GM19023 (cell line): Measurements from ENCODE around the gene PCDHA5.
"Not testable (repeated sequence)": the region's sequence is repeated elsewhere in the genome, so short reads cannot be mapped to it uniquely, and the experiment has no call there.

ENCODE experiments used
- ATAC-seq: cut with Tn5 transposase; IDR thresholded peaks from one replicate; pipeline ENCODE4 v1.9.1; 2021; ENCODE audit warnings: mild to moderate bottlenecking, moderate library complexity; ENCODE audit not compliant: unreplicated experiment

PCDHA5 gene

GRCh38 chr5:140822969-140823368 lies 1.6 kb downstream of the PCDHA5 start:
- ATAC-seq = not testable (repeated sequence)

DNA sequence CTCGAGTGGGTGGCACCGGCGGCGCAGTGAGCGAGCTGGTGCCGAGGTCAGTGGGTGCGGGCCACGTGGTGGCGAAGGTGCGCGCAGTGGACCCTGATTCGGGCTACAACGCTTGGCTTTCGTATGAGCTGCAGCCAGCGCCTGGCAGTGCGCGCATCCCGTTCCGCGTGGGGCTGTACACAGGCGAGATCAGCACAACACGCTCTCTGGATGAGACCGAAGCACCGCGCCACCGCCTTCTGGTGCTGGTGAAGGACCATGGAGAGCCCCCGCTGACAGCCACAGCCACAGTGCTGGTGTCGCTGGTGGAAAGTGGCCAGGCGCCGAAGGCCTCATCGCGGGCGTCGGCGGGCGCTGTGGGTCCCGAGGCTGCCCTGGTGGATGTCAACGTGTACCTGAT lies 2.1 kb downstream of the PCDHA5 start:
- ATAC-seq = no peak

DNA sequence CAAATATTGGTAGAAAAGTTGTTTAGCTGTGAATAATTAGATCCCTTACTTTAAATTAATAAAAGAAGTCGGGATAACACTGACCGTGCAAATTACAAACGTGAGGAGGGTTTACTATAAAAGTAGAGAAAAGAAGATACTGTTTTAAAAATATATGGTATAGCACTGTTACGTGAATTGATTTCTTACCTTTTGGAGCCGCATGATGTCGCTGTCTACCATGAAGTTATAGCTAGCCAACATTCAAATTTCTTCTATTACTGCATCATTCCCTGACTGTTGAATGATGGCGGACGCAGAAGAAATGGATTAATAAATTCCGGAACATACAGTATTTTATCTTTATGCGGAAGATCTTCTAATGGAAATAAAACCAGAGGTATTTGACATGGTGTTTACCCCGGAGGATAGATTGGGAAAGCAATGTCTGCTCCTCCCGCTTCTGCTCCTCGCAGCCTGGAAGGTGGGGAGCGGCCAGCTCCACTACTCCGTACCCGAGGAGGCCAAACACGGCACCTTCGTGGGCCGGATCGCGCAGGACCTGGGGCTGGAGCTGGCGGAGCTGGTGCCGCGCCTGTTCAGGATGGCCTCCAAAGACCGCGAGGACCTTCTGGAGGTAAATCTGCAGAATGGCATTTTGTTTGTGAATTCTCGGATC lies 6.4 kb downstream of the PCDHA5 start, which contains the start of gene PCDHA6:
PCDHA6 (plus strand) TSS at position 257 of the 658 bp plus-strand sequence; CDS start at position 389, 132 bp downstream.
- no peak for ATAC-seq

GRCh38 chr5:140828362-140828737 lies 6.9 kb downstream of the PCDHA5 start:
- ATAC-seq = no peak

DNA sequence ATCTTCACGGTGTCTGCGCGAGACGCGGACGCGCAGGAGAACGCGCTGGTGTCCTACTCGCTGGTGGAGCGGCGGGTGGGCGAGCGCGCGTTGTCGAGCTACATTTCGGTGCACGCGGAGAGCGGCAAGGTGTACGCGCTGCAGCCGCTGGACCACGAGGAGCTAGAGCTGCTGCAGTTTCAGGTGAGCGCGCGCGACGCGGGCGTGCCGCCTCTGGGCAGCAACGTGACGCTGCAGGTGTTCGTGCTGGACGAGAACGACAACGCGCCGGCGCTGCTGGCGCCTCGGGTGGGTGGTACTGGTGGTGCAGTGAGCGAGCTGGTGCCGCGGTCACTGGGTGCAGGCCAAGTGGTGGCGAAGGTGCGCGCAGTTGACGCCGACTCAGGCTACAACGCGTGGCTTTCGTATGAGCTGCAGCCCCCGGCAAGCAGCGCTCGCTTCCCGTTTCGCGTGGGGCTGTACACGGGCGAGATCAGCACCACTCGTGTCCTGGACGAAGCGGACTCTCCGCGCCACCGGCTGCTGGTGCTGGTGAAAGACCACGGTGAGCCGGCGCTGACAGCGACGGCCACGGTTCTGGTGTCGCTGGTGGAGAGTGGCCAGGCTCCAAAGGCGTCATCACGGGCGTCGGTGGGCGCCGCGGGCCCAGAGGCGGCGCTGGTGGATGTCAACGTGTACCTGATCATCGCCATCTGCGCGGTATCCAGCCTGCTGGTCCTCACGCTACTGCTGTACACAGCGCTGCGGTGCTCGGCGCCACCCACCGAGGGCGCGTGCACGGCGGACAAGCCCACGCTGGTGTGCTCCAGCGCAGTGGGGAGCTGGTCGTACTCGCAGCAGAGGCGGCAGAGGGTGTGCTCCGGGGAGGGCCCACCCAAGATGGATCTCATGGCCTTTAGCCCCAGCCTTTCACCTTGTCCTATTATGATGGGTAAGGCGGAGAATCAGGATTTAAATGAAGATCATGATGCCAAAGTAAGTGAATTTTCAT lies 8.4 kb downstream of the PCDHA5 start:
- not testable (repeated sequence) for ATAC-seq

DNA sequence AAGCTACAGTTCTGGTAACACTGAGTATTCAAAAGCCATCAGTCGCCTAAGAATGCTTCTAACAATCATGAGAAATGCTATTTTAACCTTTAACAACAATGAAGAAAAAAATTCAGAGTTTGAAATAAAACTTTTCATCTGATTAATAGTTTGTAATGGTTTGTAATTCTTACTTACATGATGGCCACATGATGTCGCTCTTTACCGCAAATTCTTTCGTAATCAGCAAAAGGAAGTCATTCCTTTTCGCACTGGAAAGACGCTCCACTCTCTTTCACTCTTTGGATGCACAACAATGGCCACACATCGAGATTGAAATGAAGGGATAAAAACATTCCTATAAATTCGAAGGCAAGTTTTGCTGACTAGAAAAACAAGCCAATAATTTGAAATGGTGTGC lies 12.6 kb downstream of the PCDHA5 start, which contains the start of gene PCDHA7:
PCDHA7 (plus strand) TSS at position 277 of the 400 bp plus-strand sequence; CDS start at position 392, 115 bp downstream.
- no peak for ATAC-seq

- not testable (repeated sequence) for ATAC-seq
Measured at GRCh38 chr5:140834439-140835008, 13.1 kb downstream of the PCDHA5 start.

GRCh38 chr5:140835622-140836510 lies 14.5 kb downstream of the PCDHA5 start:
- no peak for ATAC-seq

DNA sequence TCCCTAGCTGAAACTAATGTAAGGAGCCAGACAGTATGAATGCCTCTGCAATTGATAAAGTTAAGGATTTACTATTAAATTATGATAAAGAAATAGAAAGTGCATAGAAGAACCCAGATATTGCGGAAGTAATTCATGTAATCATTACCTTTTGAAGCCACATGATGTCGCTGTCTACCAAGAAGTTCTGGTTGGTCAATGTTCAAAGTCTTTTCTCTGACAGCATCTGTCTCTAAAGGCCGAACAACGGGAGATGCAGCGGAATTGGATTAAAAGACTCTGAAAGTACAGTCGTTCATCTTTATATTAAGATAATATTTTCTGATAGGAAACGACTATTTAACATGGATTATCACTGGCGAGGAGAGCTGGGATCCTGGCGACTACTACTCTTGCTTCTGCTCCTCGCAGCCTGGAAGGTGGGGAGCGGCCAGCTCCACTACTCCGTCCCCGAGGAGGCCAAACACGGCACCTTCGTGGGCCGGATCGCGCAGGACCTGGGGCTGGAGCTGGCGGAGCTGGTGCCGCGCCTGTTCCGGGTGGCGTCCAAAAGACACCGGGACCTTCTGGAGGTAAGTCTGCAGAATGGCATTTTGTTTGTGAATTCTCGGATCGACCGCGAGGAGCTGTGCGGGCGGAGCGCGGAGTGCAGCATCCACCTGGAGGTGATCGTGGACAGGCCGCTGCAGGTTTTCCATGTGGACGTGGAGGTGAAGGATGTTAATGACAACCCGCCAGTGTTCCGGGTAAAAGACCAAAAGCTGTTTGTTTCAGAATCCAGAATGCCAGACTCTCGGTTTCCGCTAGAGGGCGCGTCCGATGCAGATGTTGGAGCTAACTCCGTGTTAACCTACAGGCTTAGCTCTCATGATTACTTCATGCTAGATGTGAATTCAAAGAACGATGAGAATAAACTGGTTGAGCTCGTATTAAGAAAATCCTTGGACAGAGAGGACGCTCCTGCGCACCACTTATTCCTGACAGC lies 19.9 kb downstream of the PCDHA5 start, which contains the start of gene PCDHA8:
PCDHA8 (plus strand) TSS at position 210 of the 985 bp plus-strand sequence; CDS start at position 345, 135 bp downstream.
- ATAC-seq = no peak

- no peak for ATAC-seq
Measured at GRCh38 chr5:140842798-140843733, 21.7 kb downstream of the PCDHA5 start.

DNA sequence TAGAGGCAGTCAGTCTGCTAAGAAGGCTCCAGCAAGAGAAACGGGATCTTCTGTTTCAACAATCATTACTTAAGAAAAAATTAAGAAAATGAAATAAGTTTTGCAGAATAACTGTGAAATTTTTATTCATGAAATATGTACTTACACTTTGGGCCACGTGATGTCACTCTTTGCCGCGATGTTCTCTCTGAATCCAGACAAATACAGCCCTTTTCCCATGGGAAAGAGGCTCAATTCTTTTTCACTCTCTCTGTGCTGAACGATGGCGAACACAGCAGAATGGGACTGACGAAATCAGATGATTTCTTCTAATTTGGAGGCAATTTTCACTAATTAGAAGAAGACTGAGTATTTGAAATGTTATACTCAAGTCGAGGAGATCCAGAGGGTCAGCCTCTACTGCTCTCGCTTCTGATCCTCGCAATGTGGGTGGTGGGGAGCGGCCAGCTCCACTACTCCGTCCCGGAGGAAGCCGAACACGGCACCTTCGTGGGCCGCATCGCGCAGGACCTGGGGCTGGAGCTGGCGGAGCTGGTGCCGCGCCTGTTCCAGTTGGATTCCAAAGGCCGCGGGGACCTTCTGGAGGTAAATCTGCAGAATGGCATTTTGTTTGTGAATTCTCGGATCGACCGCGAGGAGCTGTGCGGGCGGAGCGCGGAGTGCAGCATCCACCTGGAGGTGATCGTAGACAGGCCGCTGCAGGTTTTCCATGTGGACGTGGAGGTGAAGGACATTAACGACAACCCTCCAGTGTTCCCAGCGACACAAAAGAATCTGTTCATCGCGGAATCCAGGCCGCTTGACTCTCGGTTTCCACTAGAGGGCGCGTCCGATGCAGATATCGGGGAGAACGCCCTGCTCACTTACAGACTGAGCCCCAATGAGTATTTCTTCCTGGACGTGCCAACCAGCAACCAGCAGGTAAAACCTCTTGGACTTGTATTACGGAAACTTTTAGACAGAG lies 27.0 kb downstream of the PCDHA5 start, which contains the start of gene PCDHA9:
PCDHA9 (plus strand) TSS at position 244 of the 964 bp plus-strand sequence; CDS start at position 358, 114 bp downstream.
- ATAC-seq = not testable (repeated sequence)

DNA sequence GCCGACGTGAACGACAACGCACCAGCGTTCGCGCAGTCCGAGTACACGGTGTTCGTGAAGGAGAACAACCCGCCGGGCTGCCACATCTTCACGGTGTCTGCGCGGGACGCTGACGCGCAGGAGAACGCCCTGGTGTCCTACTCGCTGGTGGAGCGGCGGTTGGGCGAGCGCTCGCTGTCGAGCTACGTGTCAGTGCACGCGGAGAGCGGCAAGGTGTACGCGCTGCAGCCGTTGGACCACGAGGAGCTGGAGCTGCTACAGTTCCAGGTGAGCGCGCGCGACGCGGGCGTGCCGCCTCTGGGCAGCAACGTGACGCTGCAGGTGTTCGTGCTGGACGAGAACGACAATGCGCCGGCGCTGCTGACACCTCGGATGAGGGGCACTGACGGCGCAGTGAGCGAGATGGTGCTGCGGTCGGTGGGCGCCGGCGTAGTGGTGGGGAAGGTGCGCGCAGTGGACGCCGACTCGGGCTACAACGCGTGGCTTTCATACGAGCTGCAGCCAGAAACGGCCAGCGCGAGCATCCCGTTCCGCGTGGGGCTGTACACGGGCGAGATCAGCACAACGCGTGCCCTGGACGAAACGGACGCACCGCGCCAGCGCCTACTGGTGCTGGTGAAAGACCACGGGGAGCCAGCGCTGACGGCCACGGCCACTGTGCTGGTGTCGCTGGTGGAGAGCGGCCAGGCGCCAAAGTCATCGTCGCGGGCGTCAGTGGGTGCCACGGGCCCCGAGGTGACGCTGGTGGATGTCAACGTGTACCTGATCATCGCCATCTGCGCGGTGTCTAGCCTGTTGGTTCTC lies 28.6 kb downstream of the PCDHA5 start:
- ATAC-seq = not testable (repeated sequence)

DNA sequence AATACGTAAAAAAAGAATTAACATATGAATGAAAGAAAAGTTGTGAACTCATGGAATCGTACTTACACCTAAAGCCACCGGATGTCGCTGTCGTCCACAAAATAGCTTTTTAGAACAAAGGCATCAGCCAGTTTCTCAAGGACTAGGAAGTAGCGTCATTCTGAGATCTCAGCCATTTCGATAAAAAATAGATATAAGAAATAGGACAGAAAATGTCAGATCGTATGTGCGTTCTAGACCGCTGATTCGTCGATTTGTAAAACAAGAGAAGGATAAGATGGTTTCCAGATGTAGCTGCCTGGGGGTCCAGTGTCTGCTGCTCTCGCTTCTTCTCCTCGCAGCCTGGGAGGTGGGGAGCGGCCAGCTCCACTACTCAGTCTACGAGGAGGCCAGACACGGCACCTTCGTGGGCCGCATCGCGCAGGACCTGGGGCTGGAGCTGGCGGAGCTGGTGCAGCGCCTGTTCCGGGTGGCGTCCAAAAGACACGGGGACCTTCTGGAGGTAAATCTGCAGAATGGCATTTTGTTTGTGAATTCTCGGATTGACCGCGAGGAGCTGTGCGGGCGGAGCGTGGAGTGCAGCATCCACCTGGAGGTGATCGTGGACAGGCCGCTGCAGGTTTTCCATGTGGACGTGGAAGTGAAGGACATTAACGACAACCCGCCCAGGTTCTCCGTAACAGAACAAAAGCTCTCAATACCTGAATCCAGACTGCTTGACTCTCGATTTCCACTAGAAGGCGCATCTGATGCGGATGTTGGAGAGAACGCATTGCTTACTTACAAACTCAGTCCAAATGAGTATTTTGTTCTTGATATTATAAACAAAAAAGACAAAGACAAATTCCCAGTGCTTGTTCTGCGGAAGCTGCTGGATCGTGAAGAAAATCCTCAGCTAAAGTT lies 34.6 kb downstream of the PCDHA5 start, which contains the start of gene PCDHA10:
PCDHA10 (plus strand) TSS at position 126 of the 903 bp plus-strand sequence; CDS start at position 278, 152 bp downstream.
- no peak for ATAC-seq

- ATAC-seq = no peak
Measured at GRCh38 chr5:140857177-140857986, 36.0 kb downstream of the PCDHA5 start.
